Omental fat pad (tissue), 4 donors: Measurements from ENCODE around the gene ZNF148. TPM values are rescaled to one million over a fixed set of nuclear protein-coding genes. Genes with fewer than 3 reads are reported as not detected.

Experiments
- ATAC-seq: fragments of 150-250 bp; one replicate; pipeline ENCODE4 v1.9.1; 2016; ENCODE audit warnings: mild to moderate bottlenecking, moderate library complexity; ENCODE audit not compliant: low FRiP score
- DNase-seq: peaks from one replicate; pipeline ENCODE4 v3.0.0-alpha.2; 2019; ENCODE audit warnings: low spot score
- total RNA-seq, 4 donors: library from RNA; depleted of rRNA; stranded (reverse); fragments of >200 nt; gene quantifications; one replicate each; pipeline ENCODE4 v1.1.0, GENCODE V29; 2016
- TF ChIP-seq, protein P1 (sequence below), 3 donors: fragments of 450-650 bp; IDR thresholded peaks; one replicate each; pipeline ENCODE4 v1.5.1; 2016 to 2017; ENCODE audit warnings: antibody characterized with exemption in 3 of 3, mild to moderate bottlenecking in 3 of 3, moderate library complexity in 2 of 3

ZNF148 gene
- total RNA-seq, 4 donors from 2014 or later = 23.9 to 34.5 (median 24.9) TPM

DNA sequence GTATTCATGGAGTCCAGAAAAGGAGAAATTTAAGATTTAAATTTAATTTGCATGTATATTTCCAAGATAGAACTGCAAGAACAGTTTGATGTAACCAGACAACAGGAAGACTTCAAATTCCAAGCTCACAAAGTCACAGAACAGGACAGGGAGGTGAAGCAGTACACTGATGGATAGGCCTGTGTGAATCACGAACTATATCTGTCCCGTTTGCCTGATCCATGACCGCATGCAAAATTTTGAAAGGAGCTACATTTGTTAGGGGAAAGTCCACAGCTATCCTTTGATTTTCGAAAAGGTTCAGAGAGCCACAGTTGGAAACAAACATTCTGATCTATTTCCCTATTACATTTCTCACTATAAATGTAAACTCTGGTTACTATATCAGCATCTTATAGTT lies 83.1 kb downstream of the ZNF148 start:
- DNase-seq (no peak), ATAC-seq (no peak)
- TF ChIP-seq, protein P1, sequence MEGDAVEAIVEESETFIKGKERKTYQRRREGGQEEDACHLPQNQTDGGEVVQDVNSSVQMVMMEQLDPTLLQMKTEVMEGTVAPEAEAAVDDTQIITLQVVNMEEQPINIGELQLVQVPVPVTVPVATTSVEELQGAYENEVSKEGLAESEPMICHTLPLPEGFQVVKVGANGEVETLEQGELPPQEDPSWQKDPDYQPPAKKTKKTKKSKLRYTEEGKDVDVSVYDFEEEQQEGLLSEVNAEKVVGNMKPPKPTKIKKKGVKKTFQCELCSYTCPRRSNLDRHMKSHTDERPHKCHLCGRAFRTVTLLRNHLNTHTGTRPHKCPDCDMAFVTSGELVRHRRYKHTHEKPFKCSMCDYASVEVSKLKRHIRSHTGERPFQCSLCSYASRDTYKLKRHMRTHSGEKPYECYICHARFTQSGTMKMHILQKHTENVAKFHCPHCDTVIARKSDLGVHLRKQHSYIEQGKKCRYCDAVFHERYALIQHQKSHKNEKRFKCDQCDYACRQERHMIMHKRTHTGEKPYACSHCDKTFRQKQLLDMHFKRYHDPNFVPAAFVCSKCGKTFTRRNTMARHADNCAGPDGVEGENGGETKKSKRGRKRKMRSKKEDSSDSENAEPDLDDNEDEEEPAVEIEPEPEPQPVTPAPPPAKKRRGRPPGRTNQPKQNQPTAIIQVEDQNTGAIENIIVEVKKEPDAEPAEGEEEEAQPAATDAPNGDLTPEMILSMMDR (IDR thresholded peaks at IDR 0.05) = no peak

DNA sequence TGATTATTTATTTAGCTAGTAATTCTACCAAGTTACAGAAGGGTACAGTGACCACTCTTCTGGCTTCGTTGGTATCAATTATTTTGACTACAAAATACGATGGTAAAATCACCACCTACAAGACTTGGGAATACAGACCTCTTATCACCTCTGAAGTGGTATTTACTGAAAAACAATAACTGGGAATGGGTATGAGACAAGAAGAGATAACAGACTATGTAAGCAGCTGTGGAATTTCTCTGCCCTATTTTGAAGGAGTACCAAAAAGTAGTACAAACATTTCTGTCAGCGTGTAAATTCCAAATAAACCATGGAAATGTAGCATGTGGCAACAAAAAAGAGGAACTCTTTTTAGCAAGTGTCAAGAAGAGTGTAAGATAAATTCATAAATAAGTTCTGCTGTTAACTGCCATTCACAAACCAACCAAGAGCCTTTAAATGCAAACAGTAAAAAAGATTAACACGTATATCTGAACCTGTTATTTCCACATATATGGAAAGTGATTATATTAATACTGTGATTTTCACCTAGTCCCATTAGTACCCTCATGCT lies 85.6 kb downstream of the ZNF148 start:
- DNase-seq (no peak), ATAC-seq (no peak)
- TF ChIP-seq, protein P1 (IDR thresholded peaks at IDR 0.05) = no peak

DNA sequence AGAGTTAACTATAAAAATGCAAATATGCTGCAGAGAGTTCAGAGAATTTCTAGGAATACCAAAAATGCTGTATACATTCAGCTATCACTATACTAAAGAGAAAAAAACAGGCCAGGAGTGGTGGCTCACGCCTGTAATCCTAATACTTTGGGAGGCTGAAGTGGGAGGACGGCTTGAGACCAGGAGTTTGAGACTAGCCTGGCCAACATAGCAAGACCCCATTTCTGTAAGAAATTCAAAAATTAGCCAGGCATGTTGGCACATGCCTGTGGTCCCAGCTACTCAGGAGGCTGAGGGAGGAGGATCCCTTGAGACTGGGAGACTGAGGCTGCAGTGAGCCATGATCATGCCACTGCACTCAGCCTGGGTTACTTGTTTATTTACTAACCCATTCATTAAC lies 87.9 kb downstream of the ZNF148 start:
- DNase-seq (no peak), ATAC-seq (no peak)
- TF ChIP-seq, protein P1 (IDR thresholded peaks at IDR 0.05) = no peak

DNA sequence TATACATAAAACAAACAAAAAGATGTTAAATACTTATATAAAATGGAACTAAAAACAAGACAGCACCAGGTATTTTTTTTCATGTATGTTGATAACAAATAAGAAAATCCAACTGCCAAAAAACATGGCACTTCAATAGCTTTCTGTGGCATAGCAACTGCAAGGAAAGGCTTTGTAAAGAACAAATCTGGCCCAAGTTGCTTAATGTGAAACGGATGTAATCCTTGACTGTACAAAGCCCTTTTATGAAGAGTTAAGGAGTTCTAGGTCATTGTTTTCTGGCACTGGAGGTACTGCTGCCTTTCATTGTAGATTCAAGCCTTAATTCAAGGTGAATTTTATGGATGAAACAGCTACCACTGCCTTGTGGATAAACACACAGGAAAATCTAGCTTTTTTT lies 93.7 kb downstream of the ZNF148 start:
- TF ChIP-seq, protein P1 (IDR thresholded peaks at IDR 0.05) = no peak
- ATAC-seq (no peak), DNase-seq (no peak)

DNA sequence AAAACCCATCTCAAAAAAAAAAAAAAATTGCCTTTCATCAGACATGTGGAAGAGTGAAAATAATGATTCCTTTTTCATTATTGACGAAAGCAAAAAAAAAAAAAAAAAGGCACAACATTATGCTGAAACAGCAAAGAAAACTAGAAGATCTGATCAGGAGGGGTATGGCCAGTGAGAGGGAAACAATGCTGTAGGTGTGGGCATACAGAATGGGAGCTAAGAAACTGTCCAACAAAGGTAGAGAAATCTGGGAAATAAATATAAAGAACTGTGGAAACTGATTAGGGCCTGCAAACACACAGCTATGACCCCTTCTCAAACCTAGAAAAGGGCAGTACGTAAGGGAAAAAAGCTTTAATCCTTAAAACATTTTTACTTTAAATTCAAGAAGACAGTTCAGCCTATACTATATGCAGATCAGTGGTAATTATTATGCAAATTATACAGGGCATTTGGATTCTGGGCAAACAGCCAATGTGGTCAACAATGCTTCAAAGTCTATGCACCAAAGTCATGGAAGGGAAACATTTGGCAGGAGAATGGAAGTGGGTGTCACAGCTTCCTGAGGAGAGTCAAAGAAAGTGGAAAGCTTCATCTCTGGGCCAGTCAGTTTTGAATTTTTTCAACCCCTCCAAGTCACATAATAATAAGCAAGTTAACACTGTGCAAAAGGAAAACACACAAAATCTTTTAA lies 94.3 kb downstream of the ZNF148 start:
- DNase-seq = no peak
- TF ChIP-seq, protein P1 (IDR thresholded peaks at IDR 0.05) = no peak
- no peak for ATAC-seq

DNA sequence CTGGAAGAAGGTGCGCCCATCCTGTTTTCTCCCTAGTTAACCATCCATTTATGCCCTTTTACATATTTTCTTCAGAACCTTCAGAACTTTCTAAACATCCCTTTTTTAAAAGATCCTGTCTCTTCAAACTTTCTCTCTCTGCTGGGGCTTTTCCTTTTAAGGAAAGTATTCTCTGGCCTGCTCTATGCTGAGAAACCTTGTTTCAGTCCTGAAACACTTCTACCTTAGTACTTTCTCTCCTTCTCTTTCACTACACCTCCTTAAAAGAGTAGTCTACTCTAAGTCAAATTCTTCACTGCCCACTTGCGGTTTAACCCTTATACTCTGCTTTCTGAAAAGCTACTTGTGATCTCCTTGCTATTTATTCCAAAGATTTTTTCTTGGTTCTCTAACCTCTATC lies 97.0 kb downstream of the ZNF148 start:
- ATAC-seq (no peak), DNase-seq (no peak)
- TF ChIP-seq, protein P1 (IDR thresholded peaks at IDR 0.05) = no peak

DNA sequence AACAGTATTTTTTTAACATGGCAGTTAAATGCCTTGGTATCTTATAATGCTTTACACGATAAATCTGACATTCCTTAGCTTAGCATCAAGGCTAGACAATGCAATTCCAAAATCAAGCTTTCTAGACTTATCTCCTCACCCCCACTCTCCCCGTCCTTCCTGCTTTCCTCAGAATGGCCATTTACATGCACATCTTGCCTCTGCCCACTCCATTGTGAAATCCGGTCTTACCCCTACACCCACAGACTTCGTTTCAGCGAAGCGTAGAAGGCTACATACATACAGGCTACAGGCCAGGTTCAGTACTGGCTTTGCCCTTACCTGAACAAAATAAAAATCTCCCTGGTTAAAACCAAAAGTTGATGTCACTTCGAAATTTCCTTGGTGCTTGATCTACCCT lies 104.0 kb downstream of the ZNF148 start:
- ATAC-seq (no peak), DNase-seq (no peak)
- TF ChIP-seq, protein P1 (IDR thresholded peaks at IDR 0.05) = no peak
